Prostate gland (tissue), 2 donors: Measurements from ENCODE around the gene STAT5A. TPM values are rescaled to one million over a fixed set of nuclear protein-coding genes. Genes with fewer than 3 reads are reported as not detected.

Experiments used
- DNase-seq: peaks from one replicate; pipeline ENCODE4 v3.0.0-alpha.2; 2019; ENCODE audit warnings: low spot score
- H3K27ac ChIP-seq, 2 donors: fragments of 200-600 bp; sonication (generic); 2 replicates each; pipeline ENCODE4 v1.5.1; 2017 to 2019
- H3K27me3 ChIP-seq: fragments of 200-600 bp; sonication (generic); replicated peaks from 2 replicates; pipeline ENCODE4 v1.5.1; 2019; ENCODE audit not compliant: insufficient read depth
- H3K36me3 ChIP-seq, 2 donors: fragments of 200-600 bp; sonication (generic); 1 replicate in 1 of 2; 2 replicates in 1 of 2; pipeline versions ENCODE4 v1.5.1 to v1.8.1; 2017 to 2019
- H3K4me1 ChIP-seq: fragments of 200-600 bp; sonication (generic); replicated peaks from 2 replicates; pipeline ENCODE4 v1.5.1; 2019
- H3K4me3 ChIP-seq, 2 donors: fragments of 200-600 bp; sonication (generic); 2 replicates each; pipeline ENCODE4 v1.5.1; 2017 to 2019
- H3K9me3 ChIP-seq: fragments of 200-600 bp; sonication (generic); 2 replicates; pipeline ENCODE4 v1.5.1; 2017
- POLR2A ChIP-seq: fragments of 450-650 bp; IDR thresholded peaks from one replicate; pipeline ENCODE4 v1.6.1; 2016; ENCODE audit warnings: antibody characterized with exemption, mild to moderate bottlenecking
- POLR2AphosphoS5 ChIP-seq: sonication (generic); formaldehyde crosslinking; IDR thresholded peaks from one replicate; pipeline ENCODE4 v1.6.1; 2017; ENCODE audit warnings: antibody characterized with exemption
- WGBS: methylation state at CpG from one replicate; pipeline ENCODE4 v1.1.5; 2018; 5-methylcytosine and 5-hydroxymethylcytosine counted together
- intact Hi-C: fragments of 100-400 bp; cut with DNase I; formaldehyde crosslinking; loops from one replicate; pipeline ENCODE4 v1.14.2; 2022
- total RNA-seq, 2 donors: library from RNA; depleted of rRNA; stranded (reverse); fragments of >200 nt; gene quantifications; one replicate each; pipeline ENCODE4 v1.1.0, GENCODE V29; 2016
- TF ChIP-seq, protein P1 (sequence below), 4 experiments: fragments of 200-600 bp in 2 of 4; fragments of 450-650 bp in 2 of 4; sonication (generic) in 2 of 4; IDR thresholded peaks; 1 replicate in 3 of 4; 2 replicates in 1 of 4; pipeline ENCODE4 v1.5.1; 2016 to 2019; ENCODE audit warnings: antibody characterized with exemption in 4 of 4, mild to moderate bottlenecking in 2 of 4, moderate library complexity in 2 of 4

Gene STAT5A
- total RNA-seq, 2 donors from 2014 or later, result 31.1 to 45.8 TPM

DNA sequence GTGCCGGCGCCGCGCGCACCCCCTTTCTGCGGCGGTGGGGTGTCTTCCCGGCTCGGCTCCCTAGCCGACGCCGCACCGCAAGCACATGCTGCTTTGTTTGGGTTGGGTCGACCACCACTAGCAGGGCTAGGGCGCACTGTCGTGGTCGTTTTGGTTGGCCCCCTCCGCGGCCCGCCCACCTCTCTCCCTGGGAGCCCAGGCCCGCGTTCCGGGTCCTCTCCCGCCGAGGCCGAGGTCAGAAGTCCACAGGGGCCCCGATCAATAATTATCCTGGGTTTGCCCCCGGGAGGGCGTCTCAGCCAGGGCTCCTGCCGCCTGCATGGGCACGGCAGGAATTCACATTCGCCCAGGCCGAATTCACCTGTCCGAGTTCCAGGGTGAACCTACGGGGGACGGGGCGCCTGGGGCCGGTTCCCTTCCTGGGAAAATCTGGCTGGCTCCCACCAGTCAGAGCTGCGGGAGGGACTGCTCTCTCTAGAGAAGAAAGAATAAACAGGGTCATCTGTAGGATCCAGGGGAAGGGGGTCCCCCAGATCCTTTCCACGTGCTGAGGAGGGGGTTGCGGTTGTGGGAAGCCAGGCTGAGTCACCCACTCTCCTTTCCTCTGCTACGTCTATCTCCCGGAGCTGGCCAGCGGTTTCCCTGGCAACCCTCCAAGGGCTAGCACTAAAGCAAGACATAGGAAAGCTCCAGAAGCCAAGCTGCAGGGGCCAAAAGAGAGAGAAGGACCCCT, 11.5 kb upstream of the STAT5A start:
- DNase-seq, result no peak
- no peaks in the 10 kb centered on the region for H3K4me1 ChIP-seq
- peak overlapping the region; percentile 88 for H3K4me3 ChIP-seq
- 2% methylated on average over 43 of the region's 44 CpGs for WGBS
- H3K27me3 ChIP-seq, result no peaks in the 10 kb centered on the region
- TF ChIP-seq, protein P1, sequence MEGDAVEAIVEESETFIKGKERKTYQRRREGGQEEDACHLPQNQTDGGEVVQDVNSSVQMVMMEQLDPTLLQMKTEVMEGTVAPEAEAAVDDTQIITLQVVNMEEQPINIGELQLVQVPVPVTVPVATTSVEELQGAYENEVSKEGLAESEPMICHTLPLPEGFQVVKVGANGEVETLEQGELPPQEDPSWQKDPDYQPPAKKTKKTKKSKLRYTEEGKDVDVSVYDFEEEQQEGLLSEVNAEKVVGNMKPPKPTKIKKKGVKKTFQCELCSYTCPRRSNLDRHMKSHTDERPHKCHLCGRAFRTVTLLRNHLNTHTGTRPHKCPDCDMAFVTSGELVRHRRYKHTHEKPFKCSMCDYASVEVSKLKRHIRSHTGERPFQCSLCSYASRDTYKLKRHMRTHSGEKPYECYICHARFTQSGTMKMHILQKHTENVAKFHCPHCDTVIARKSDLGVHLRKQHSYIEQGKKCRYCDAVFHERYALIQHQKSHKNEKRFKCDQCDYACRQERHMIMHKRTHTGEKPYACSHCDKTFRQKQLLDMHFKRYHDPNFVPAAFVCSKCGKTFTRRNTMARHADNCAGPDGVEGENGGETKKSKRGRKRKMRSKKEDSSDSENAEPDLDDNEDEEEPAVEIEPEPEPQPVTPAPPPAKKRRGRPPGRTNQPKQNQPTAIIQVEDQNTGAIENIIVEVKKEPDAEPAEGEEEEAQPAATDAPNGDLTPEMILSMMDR (IDR thresholded peaks at IDR 0.05), result no peak
- TF ChIP-seq POLR2A, result no peak
- TF ChIP-seq POLR2AphosphoS5, result no peak
- intact Hi-C loops, result no loop called here
- H3K27ac ChIP-seq, result peak overlapping the region; percentile 79 to 86
- no peaks in the 10 kb centered on the region for H3K36me3 ChIP-seq
- no peaks in the 10 kb centered on the region for H3K9me3 ChIP-seq

GRCh38 chr17:42277342-42277712, 11.0 kb upstream of the STAT5A start:
- 63% methylated on average over 6 of the region's 6 CpGs for WGBS
- Histone ChIP-seq H3K4me3 (no peak overlapping the region), H3K9me3 (no peaks in the 10 kb centered on the region), H3K27ac (peak overlapping the region in 1 of 2 donors; percentile 79), H3K36me3 (no peaks in the 10 kb centered on the region), H3K27me3 (no peaks in the 10 kb centered on the region), H3K4me1 (no peaks in the 10 kb centered on the region)
- intact Hi-C loops, result no loop called here
- TF ChIP-seq, protein P1 (IDR thresholded peaks at IDR 0.05), result no peak
- no peak for TF ChIP-seq POLR2A
- TF ChIP-seq POLR2AphosphoS5, result no peak
- no peak for DNase-seq

- 96% methylated on average over 4 of the region's 4 CpGs for WGBS
- TF ChIP-seq, protein P1 (IDR thresholded peaks at IDR 0.05), result no peak
- TF ChIP-seq POLR2A (no peak), POLR2AphosphoS5 (no peak)
- Histone ChIP-seq H3K36me3 (no peaks in the 10 kb centered on the region), H3K4me1 (no peaks in the 10 kb centered on the region), H3K27me3 (no peaks in the 10 kb centered on the region), H3K4me3 (no peak overlapping the region), H3K9me3 (no peaks in the 10 kb centered on the region), H3K27ac (no peak overlapping the region)
- intact Hi-C loops, result no loop called here
- DNase-seq, result no peak
These were observed 8.3 kb upstream of the STAT5A start for GRCh38 chr17:42279776-42280630.

DNA sequence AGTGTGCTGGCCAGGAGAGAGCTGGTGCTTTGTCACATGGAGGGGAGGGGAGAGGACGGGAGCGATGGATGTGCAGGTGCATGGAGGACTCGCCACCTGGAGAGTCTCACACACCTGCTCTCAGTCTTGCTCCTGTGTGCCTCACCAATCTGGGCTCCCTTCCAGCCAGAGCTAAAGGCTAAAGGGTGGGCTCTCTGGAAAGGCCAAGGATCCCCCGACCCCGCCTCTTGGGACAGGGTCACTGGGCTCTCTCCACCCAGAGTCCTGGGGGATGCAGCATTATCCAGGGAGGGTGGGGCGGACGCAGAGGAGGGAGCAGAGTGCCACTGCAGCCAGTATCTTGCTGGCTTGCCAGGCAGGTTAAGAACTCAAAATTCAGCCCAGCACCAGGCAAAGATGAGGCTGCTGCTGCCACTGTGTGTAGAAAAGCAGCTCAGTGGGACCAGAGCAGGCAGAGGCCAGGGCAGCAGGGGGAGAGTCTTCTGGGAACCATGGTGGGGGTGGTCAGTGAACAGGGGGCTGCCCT, 6.7 kb upstream of the STAT5A start:
- WGBS, result 60% methylated on average over 7 of the region's 7 CpGs
- DNase-seq, result no peak

More for the DNA sequence above, 6.7 kb upstream of the STAT5A start:
- TF ChIP-seq POLR2AphosphoS5 (no peak), POLR2A (no peak)
- TF ChIP-seq, protein P1 (IDR thresholded peaks at IDR 0.05), result no peak
- H3K27me3 ChIP-seq, result no peaks in the 10 kb centered on the region
- H3K27ac ChIP-seq, result no peak overlapping the region
- H3K9me3 ChIP-seq, result no peaks in the 10 kb centered on the region
- no peaks in the 10 kb centered on the region for H3K36me3 ChIP-seq
- intact Hi-C loops, result no loop called here
- H3K4me3 ChIP-seq, result no peak overlapping the region
- H3K4me1 ChIP-seq, result peaks cover 1% of the 10 kb centered on the region
